ENCODE measurements around the gene LCE3E.
"Not testable (repeated sequence)": the region's sequence is repeated elsewhere in the genome, so short reads cannot be mapped to it uniquely, and the experiment has no call there.

LCE3E gene, protein sequence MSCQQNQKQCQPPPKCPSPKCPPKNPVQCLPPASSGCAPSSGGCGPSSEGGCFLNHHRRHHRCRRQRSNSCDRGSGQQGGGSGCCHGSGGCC

GRCh38 chr1:152566681-152567080 is at the start of gene LCE3E:
Gene LCE3E (minus strand): TSS chr1:152566780. CDS start chr1:152566208, 572 bp downstream.
- DNase-seq: no peak

DNA sequence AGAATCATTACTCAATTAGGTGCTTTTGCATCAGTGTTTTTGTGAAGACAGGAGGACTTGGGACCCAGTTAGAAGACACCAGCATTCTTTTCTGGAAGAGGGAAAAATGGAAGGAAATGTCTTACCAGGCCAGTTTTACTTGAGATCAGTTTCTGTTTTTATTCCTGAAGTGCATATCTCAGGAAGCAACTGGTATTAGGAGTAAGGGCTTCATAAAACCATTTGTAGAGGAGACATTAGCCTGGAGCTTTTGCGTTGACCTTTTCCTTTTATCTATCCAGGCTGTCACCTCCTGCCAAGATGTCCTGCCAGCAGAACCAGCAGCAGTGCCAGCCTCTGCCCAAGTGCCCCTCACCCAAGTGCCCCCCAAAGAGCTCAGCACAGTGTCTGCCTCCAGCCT is 46.9 kb upstream of the LCE3E start, which contains the start of gene LCE3B:
Gene LCE3B, plus strand, starts transcription at position 301 of the 400 bp plus-strand sequence. Its CDS starts 0 bp downstream, at position 301.
- no peak for DNase-seq

DNA sequence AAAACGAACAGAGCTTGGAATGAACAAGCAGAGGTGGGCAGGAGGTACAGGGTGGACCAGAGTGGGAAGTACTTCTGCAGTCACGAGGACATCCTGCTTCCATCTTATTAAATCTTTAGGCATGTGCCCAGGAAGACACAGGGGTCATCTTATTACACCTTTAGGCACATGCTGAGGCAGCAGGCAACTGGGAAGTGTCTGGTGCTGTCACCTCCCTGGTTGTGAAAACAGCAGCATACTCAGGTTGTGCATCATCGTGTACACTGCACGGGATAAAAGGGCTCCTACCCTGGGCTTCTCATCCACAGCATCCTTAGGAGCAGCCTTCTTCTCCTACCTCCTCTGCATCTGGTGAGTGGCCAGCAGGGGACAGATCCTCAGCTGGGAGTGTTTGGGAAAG is 33.4 kb upstream of the LCE3E start, which contains the start of gene LCE3C:
Gene LCE3C, plus strand, starts transcription at position 301 of the 400 bp plus-strand sequence. CDS start 498 bp downstream, outside the sequence.
- DNase-seq: no peak

GRCh38 chr1:152596986-152597385 is 30.4 kb upstream of the LCE3E start:
- no peak for DNase-seq

- DNase-seq: no peak
Measured at GRCh38 chr1:152585586-152585985, 19.0 kb upstream of the LCE3E start.

- DNase-seq: no peak
Measured at GRCh38 chr1:152582647-152583046, 16.1 kb upstream of the LCE3E start.

DNA sequence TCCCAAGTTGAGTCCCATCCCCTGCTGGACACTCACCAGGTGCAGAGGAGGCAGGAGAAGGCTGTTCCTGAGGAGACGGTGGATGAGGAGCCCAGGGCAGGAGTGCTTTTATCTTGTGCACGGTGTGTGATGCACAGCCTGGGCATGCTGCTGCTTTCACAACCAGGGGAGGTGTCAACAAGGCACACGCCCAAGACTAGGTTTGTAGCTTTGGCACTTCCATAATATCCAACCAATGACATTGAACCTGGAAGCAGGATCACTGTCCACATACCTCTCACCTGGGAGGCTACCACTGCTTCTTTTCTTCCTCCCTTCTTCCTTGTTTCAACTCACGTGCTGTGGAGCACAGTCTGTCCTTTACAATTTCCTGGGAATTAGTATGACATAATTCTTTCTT is 13.9 kb upstream of the LCE3E start, which contains the start of gene LCE3D:
Gene LCE3D, minus strand, starts transcription at position 84 of the 400 bp plus-strand sequence. CDS start 580 bp downstream, outside the sequence.
- no peak for DNase-seq

DNA sequence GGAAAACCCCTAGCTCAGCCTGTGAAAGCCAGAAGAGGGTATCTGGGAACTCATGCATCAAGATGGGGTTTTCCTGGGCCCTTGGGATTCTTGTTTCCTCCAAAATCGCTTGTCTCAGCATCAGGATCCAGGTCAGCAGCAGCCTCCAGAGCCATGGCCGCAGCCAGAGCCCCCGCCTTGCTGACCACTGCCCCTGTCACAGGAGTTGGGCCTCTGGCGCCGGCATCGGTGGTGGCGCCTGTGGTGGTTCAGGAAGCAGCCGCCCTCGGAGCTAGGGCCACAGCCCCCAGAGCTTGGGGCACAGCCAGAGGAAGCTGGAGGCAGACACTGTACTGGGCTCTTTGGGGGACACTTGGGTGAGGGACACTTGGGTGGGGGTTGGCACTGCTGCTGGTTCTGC is 12.9 kb upstream of the LCE3E start:
- DNase-seq: not testable (repeated sequence)

GRCh38 chr1:152577168-152577567 is 10.6 kb upstream of the LCE3E start:
- no peak for DNase-seq

- DNase-seq: no peak
Measured at GRCh38 chr1:152565535-152566215, 905 bp downstream of the LCE3E start.

GRCh38 chr1:152565115-152565514 is 1.5 kb downstream of the LCE3E start:
- DNase-seq: no peak

DNA sequence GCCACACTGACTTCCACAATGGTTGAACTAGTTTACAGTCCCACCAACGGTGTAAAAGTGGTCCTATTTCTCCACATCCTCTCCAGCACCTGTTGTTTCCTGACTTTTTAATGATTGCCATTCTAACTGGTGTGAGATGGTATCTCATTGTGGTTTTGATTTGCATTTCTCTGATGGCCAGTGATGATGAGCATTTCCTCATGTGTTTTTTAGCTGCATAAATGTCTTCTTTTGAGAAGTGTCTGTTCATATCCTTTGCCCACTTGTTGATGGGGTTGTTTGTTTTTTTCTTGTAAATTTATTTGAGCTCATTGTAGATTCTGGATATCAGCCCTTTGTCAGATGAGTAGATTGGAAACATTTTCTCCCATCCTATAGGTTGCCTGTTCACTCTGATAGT is 18.2 kb downstream of the LCE3E start:
- not testable (repeated sequence) for DNase-seq

- DNase-seq: no peak
Measured at GRCh38 chr1:152546704-152547103, 19.9 kb downstream of the LCE3E start.

DNA sequence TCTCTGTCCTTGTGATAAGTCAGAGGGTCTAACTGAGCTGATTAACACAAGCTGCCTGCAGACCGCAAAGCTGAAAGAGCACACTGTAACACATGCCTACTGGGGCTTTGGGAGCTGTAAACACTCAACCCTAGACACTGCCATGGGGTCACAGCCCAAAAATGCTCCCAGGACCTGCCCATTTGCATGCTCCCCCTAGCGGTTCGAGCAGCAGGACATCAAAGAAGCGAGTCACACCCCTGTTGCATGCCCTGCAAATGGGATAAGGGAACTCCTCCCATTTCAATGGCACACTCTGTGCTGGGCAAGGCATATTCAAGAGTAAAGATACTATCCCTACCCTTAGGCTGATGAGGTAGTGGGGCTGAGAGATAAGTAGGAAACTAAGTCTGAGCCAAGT is 22.8 kb downstream of the LCE3E start:
- DNase-seq: no peak

DNA sequence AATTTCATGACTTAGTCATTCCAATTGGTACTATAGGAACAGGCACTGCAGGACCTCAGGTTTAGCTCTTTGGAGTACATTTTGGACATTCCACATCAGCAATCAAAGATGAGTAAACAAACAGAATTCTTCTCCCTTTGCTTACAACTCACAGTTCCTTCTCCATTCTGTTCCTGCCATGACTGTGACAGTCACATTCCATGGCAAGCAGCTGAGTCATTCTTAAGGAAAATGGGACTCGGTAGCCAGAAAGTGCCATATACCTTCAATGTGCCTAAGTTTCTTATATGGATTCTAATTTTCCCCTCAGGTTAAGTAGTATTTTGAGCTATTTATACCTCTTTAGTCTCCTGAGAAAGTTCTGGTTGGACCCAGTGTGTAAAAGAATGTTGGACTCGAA is 26.7 kb downstream of the LCE3E start:
- no peak for DNase-seq

DNA sequence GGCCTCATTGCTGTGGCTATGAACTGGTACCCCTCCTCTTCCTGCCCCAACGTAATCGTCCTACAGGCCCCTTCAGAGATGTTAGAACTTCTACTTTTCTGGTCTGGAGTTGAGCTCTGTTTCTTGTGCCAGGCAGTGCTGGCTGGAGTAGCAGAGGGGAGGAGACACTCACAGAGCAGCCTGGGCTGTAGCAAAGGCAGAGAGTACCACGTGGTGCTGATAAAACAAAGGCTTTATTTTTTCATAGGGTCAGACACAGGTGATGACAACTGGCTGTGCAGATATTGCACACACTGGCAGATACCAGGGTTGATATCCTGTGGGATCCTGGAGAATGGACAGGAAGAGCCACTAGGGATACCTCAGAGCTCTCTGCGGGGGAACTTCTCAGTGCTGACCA is 29.1 kb downstream of the LCE3E start:
- no peak for DNase-seq

DNA sequence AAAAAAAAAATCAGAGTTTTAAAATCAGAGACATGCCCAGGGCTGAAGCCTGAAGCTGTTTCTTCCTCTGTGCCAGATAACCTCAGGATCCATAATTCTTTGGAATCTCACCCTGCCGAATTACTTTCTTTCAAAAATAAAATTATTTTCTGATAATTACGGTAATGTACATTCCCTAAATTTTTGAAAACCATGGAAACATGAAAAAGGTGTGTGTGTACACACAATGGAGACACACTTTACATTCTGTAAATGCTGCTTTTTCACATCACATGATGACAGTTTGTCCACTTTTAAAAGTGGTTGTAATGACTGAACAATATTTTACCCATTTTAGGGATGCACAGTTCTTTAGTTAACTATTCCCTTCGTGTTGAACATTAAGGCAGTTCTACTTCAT is 30.8 kb downstream of the LCE3E start:
- no peak for DNase-seq

- no peak for DNase-seq
Measured at GRCh38 chr1:152533327-152533938, 33.1 kb downstream of the LCE3E start.

- no peak for DNase-seq
Measured at GRCh38 chr1:152525080-152525641, 41.4 kb downstream of the LCE3E start.

DNA sequence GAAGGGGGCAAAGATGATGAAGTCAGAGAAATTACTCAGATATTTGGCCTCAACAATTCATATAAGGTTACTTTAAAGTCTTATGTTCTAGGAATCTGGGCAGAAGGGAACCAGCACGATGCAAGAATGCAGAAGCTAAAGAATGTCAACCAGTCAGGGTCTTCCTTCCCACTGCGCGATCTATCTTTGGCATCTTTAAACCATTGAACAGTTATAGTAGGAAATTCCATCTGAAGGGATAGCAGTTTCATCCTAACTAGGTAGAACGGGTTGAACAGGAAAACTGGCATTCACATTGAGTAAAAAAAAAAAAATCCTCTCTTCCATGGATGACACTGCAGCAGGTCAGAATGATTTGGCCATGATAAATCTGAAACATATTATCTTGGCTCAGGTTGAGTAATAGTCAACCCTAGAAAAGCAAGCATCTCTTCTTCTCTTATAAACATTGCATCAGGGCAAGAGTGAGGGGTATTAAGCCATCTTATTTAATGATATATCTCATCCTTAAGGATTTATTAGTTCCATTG is 46.0 kb downstream of the LCE3E start:
- no peak for DNase-seq

DNA sequence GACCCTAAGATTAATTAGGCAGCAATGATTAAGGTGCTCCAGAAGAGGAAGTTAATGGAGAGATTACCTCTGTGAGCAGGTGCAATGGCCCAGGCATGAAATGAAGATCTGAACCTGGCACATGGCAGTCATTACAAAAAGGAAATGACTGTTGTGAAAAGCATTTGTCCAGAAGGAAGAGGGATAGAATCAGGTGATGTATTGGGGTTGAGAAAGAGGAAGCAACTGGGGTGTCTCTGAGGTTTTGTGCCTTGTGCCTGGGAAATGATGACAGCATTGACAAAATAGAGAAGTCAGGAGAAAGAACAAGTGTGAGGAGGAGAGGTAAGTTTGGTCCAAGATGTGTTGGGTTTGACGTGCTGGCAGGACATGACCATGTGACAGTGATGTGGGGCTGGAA is 46.7 kb downstream of the LCE3E start:
- DNase-seq: no peak

DNA sequence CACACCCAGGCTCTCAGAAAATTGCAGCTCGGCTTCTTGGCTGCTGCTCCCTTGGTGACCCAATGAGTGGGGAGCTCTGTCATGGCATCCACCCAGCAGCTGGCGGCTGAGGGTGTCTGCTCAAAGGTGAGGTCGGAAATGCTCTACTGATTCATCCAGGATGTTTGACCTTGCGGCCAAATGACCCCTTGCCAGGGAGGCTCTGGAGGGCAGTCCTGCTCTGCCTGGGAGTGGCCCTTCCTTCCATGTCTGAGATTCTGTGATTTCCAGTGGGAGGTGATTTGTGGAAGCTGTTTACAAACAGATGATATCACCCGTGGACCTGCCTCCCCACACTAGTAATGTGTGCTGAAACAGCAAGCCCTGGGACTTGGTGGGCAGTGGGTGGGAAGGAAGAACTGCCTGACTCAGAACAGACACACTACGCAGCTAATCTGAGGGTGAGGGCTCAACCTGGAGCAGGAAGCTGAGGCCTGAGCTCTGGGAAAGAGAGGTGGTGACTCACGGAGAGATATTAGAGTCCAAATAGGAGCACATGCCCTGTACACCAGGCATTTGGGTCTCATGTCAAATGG is 49.3 kb downstream of the LCE3E start:
- no peak for DNase-seq

- no peak for DNase-seq
Measured at GRCh38 chr1:152516082-152516481, 50.5 kb downstream of the LCE3E start.
